ENCODE results near the gene SOHLH1. TPM values are rescaled to one million over a fixed set of nuclear protein-coding genes. Genes with fewer than 3 reads are reported as not detected.

The SOHLH1 gene
- total RNA-seq, 4 donors from 2014 or later = not detected

GRCh38 chr9:135716045-135716444, 16.8 kb upstream of the SOHLH1 start:
- H3K4me1 ChIP-seq = no peaks in the 10 kb centered on the region
- DNase-seq = no peak
- no peak overlapping the region for H3K27ac ChIP-seq
- WGBS, 2 donors = 75 to 79% methylated on average over 5 to 6 of the region's 11 CpGs
- H3K27me3 ChIP-seq = peaks cover 0 to 99% (median 9%) of the 10 kb centered on the region in 4 donors
- no peak overlapping the region for H3K4me3 ChIP-seq
- TF ChIP-seq, protein P1, sequence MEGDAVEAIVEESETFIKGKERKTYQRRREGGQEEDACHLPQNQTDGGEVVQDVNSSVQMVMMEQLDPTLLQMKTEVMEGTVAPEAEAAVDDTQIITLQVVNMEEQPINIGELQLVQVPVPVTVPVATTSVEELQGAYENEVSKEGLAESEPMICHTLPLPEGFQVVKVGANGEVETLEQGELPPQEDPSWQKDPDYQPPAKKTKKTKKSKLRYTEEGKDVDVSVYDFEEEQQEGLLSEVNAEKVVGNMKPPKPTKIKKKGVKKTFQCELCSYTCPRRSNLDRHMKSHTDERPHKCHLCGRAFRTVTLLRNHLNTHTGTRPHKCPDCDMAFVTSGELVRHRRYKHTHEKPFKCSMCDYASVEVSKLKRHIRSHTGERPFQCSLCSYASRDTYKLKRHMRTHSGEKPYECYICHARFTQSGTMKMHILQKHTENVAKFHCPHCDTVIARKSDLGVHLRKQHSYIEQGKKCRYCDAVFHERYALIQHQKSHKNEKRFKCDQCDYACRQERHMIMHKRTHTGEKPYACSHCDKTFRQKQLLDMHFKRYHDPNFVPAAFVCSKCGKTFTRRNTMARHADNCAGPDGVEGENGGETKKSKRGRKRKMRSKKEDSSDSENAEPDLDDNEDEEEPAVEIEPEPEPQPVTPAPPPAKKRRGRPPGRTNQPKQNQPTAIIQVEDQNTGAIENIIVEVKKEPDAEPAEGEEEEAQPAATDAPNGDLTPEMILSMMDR (IDR thresholded peaks at IDR 0.05) = no peak
- TF ChIP-seq POLR2A (IDR thresholded peaks at IDR 0.05) = no peak
- H3K9me3 ChIP-seq = no peaks in the 10 kb centered on the region
- no peaks in the 10 kb centered on the region for H3K36me3 ChIP-seq
- intact Hi-C loops (cut with DNase I) = no loop called here

GRCh38 chr9:135715056-135715595, 15.8 kb upstream of the SOHLH1 start:
- WGBS, 2 donors = 20% methylated on average over 4 to 12 of the region's 23 CpGs
- no peak for DNase-seq
- H3K27ac ChIP-seq = no peak overlapping the region
- no peak overlapping the region for H3K4me3 ChIP-seq
- no peaks in the 10 kb centered on the region for H3K9me3 ChIP-seq
- intact Hi-C loops (cut with DNase I) = no loop called here
- TF ChIP-seq, protein P1 (IDR thresholded peaks at IDR 0.05) = no peak
- TF ChIP-seq POLR2A (IDR thresholded peaks at IDR 0.05) = no peak
- no peaks in the 10 kb centered on the region for H3K36me3 ChIP-seq
- H3K27me3 ChIP-seq = peaks cover 0 to 95% (median 9%) of the 10 kb centered on the region in 4 donors
- H3K4me1 ChIP-seq = no peaks in the 10 kb centered on the region

DNA sequence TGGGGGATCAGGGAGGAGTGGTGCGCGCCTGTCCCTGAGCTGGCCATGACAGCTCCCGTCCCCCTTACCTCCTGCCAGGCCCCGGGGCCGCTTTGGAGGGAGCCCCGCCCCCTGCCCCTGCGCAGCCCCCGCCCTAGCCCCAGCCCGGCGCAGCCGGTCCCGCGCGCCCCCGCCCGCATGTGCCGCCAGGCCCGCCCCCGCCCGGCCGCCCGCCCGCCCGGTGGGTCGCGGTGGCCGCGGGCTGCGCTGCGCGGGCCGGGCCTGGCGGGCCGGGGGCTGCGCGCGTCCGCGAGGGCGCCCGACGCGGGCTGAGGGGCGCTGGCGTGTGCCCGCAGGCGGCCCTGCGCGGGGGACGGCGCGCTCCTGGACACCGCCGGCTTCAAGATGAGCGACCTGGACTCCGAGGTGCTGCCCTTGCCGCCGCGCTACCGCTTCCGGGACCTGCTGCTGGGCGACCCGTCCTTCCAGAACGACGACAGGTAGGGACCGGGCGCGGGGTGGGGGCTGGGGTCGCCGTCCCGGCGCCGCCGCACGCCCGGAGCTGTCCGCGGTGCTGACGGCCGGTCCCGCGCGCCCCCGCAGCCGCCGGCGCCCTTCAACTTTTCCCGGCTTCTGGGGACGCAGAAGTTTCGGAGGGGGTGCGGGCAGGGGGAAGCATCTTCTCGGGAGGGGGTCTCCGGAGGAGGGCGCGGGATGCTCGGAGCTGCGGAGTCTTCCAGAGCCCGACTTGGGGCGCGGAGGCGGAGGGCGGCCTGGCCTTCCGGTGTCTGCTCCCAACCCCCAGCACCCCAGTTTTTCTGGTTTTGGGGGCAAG, 15.2 kb upstream of the SOHLH1 start:
- Histone ChIP-seq H3K27me3 (peaks cover 0 to 95% (median 9%) of the 10 kb centered on the region in 4 donors), H3K4me3 (peak overlapping the region in 1 of 4 donors; percentile 4), H3K4me1 (no peaks in the 10 kb centered on the region), H3K36me3 (no peaks in the 10 kb centered on the region), H3K9me3 (no peaks in the 10 kb centered on the region), H3K27ac (no peak overlapping the region)
- TF ChIP-seq, protein P1 (IDR thresholded peaks at IDR 0.05) = no peak
- no peak for TF ChIP-seq POLR2A (IDR thresholded peaks at IDR 0.05)
- WGBS, 2 donors = 5 to 17% methylated on average over 4 to 14 of the region's 103 CpGs
- intact Hi-C loops (cut with DNase I) = no loop called here
- no peak for DNase-seq

DNA sequence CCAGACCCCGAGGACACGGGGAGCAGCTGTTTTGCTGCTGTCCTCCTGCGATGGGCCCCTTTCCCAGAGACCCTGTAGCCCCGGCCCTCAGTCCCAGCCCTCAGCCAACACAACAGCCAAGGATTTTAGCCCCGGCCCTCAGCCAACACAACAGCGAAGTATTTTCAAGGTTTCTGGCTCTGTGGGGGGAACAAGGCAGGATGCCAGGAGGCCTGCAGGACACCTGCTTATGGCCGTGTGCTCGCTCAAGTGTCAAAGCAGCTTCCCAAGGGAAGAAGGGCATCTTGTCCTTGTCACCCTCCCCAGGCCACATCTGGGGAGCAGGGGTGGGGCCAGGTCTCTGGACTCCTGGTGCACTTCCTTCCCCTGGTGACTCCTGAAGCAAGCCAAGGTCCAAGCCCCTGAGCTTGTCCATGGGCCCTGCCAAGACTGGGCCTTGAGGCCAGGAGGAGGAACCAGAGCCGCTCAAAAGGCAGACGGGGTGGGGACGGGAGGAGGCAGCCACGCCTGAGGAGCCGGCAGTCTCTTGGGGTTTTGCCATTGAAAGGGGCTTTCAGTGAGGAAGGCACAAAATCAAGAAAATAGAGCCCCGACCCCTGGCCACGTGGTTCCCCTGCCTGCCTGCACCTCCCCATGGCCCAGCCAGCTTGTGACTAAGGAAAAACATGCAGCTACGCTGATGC, 13.5 kb upstream of the SOHLH1 start:
- H3K9me3 ChIP-seq = no peaks in the 10 kb centered on the region
- H3K36me3 ChIP-seq = no peaks in the 10 kb centered on the region
- H3K4me1 ChIP-seq = no peaks in the 10 kb centered on the region
- H3K4me3 ChIP-seq = no peak overlapping the region
- H3K27ac ChIP-seq = no peak overlapping the region
- intact Hi-C loops (cut with DNase I) = no loop called here
- peaks cover 0 to 89% (median 9%) of the 10 kb centered on the region in 4 donors for H3K27me3 ChIP-seq
- 18 to 53% methylated on average over 6 to 8 of the region's 16 CpGs for WGBS, 2 donors
- TF ChIP-seq POLR2A (IDR thresholded peaks at IDR 0.05) = no peak
- TF ChIP-seq, protein P1 (IDR thresholded peaks at IDR 0.05) = no peak
- DNase-seq = no peak

GRCh38 chr9:135711881-135712280, 12.6 kb upstream of the SOHLH1 start:
- Histone ChIP-seq H3K36me3 (no peaks in the 10 kb centered on the region), H3K4me3 (no peak overlapping the region), H3K27ac (no peak overlapping the region), H3K27me3 (peaks cover 0 to 89% (median 9%) of the 10 kb centered on the region in 4 donors), H3K4me1 (no peaks in the 10 kb centered on the region), H3K9me3 (no peaks in the 10 kb centered on the region)
- WGBS, 2 donors = 59 to 72% methylated on average over 2 to 6 of the region's 10 CpGs
- intact Hi-C loops (cut with DNase I) = no loop called here
- TF ChIP-seq, protein P1 (IDR thresholded peaks at IDR 0.05) = no peak
- no peak for TF ChIP-seq POLR2A (IDR thresholded peaks at IDR 0.05)
- no peak for DNase-seq

Measured in esophagus squamous epithelium (tissue), 5 donors.